Ovary (tissue), 9 donors: ENCODE results near the gene FOXP1. TPM values are rescaled to one million over a fixed set of nuclear protein-coding genes. Genes with fewer than 3 reads are reported as not detected.

Experiments
- DNase-seq, 5 donors: peaks; one replicate each; pipeline ENCODE4 v3.0.0-alpha.2; 2019 to 2020
- H3K27ac ChIP-seq, 2 donors: fragments of 200-600 bp; one replicate each; pipeline versions ENCODE4 v1.5.1 to v1.8.0; 2019 to 2022
- H3K27me3 ChIP-seq: fragments of 200-600 bp; one replicate; pipeline ENCODE4 v1.8.0; 2022
- H3K36me3 ChIP-seq: fragments of 200-600 bp; sonication (generic); one replicate; pipeline ENCODE4 v1.5.1; 2019
- H3K4me1 ChIP-seq: one replicate; pipeline ENCODE4 v1.8.1; 2013; ENCODE audit warnings: mild to moderate bottlenecking, moderate library complexity; ENCODE audit not compliant: insufficient read depth
- H3K4me3 ChIP-seq: fragments of 200-600 bp; sonication (generic); one replicate; pipeline ENCODE4 v1.5.1; 2017
- H3K9me3 ChIP-seq, 2 donors: fragments of 200-600 bp in 1 of 2; sonication (generic) in 1 of 2; one replicate each; pipeline versions ENCODE4 v1.5.1 to v1.8.1; 2013 to 2019; ENCODE audit warnings: mild to moderate bottlenecking in 1 of 2, moderate library complexity in 1 of 2
- EP300 ChIP-seq: sonication (generic); formaldehyde crosslinking; IDR thresholded peaks from one replicate; pipeline ENCODE4 v1.6.1; 2017; ENCODE audit warnings: antibody characterized with exemption
- POLR2A ChIP-seq: fragments of 450-650 bp; IDR thresholded peaks from one replicate; pipeline ENCODE4 v1.6.1; 2017; ENCODE audit warnings: antibody characterized with exemption, mild to moderate bottlenecking, moderate library complexity
- WGBS, 3 donors: extraction: QIAGEN DNeasy Blood & Tissue Kit in 1 of 3; methylation state at CpG; one replicate each; pipeline versions ENCODE4 v1.1.5 to v1.1.7; 2013 to 2017; 5-methylcytosine and 5-hydroxymethylcytosine counted together
- intact Hi-C, 4 donors: fragments of 100-400 bp; cut with DNase I; formaldehyde crosslinking; loops; one replicate each; pipeline versions ENCODE4 v1.11.0 to v1.15.1; 2022 to 2023
- polyA plus RNA-seq, 2 donors: library from polyadenylated mRNA; stranded (reverse); fragments of 200-250 nt in 1 of 2; fragments of 350-450 nt in 1 of 2; fragmentation: Illumina TruSeq in 1 of 2; extraction: RNeasy Lipid Tissue Mini Kit (QIAGEN cat#74804) in 1 of 2; gene quantifications; one replicate each; pipeline ENCODE4 v1.2.3, GENCODE V29; 2013 to 2014
- total RNA-seq, 7 donors: library from RNA; depleted of rRNA in 2 of 7; stranded (reverse); fragments of >200 nt in 2 of 7; fragmentation: NEBNext Ultra II Directional in 3 of 7; extraction: Animal tissue kit (Norgen Biotek cat#: 25700) in 3 of 7; gene quantifications; one replicate each; pipeline versions ENCODE4 v1.1.0 to v1.2.4, GENCODE V29; 2016 to 2023
- TF ChIP-seq, protein P1 (sequence below), 3 donors: fragments of 450-650 bp in 2 of 3; fragments of 200-600 bp in 1 of 3; IDR thresholded peaks; one replicate each; pipeline versions ENCODE4 v1.5.1 to v1.8.0; 2016 to 2022; ENCODE audit warnings: antibody characterized with exemption in 3 of 3, mild to moderate bottlenecking in 1 of 3
- donor health status: DM: no; HTN: no; CAD: no; lungs with moderate emphysema.
- donor health status: DM: no; HTN: no; CAD: no.
- donor health status: Bipolar disorder and iron deficiency.
- donor health status: DM: yes; HTN: yes; CAD: no.
- donor health status: DM: no; HTN: no; CAD: no.
- donor health status: DM: yes; HTN: yes; CAD: no.

The FOXP1 gene
- total and polyA plus RNA-seq, 9 donors = 31.7 to 126 (median 114) TPM

DNA sequence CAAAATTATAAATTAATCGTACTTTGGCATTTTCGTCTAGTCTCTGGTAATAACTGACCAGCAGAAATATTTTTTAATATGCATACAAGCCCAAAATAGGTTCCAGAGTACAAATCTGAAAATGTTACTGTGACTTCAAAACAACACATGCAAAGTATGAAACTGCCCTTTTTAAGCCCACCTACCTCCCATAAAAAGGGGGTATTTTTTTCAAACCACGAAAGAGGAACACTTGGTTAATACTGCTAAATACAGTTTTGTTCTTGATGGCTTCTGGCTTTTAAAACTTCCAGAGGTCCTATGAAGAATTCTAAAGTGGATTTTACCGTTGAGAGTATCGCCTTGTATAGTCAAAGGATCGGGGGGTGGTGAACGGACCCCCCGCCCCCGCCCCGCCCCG lies 610.7 kb downstream of the FOXP1 start:
- Histone ChIP-seq H3K4me1 (peaks cover 4% of the 10 kb centered on the region), H3K4me3 (no peak overlapping the region), H3K27me3 (no peaks in the 10 kb centered on the region), H3K36me3 (no peaks in the 10 kb centered on the region), H3K27ac (no peak overlapping the region), H3K9me3 (no peaks in the 10 kb centered on the region)
- 93% methylated on average over 11 of the region's 11 CpGs for WGBS, 3 donors
- intact Hi-C loops = no loop called here
- TF ChIP-seq, protein P1, sequence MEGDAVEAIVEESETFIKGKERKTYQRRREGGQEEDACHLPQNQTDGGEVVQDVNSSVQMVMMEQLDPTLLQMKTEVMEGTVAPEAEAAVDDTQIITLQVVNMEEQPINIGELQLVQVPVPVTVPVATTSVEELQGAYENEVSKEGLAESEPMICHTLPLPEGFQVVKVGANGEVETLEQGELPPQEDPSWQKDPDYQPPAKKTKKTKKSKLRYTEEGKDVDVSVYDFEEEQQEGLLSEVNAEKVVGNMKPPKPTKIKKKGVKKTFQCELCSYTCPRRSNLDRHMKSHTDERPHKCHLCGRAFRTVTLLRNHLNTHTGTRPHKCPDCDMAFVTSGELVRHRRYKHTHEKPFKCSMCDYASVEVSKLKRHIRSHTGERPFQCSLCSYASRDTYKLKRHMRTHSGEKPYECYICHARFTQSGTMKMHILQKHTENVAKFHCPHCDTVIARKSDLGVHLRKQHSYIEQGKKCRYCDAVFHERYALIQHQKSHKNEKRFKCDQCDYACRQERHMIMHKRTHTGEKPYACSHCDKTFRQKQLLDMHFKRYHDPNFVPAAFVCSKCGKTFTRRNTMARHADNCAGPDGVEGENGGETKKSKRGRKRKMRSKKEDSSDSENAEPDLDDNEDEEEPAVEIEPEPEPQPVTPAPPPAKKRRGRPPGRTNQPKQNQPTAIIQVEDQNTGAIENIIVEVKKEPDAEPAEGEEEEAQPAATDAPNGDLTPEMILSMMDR (IDR thresholded peaks at IDR 0.05) = no peak
- DNase-seq = no peak

DNA sequence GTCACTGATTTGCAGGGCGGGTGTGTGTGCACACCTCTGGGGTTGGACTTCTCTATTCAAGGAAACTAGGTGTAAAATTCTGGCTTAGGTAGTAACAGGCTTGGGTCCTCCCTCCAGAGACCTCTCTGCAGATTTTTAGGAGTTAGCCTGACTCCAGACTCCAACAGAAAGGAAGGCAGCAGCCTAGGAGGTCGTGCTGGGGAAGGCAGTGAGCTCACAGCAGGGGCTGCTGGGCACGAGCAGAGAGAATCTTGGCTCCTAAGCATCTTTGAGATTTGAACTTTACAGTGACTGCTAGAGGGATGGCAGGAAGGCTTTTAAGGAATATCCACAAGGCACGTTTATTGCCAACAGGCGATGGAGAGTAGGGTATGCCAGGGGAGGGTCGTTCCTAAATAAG lies 612.6 kb downstream of the FOXP1 start:
- DNase-seq = no peak
- Histone ChIP-seq H3K36me3 (no peaks in the 10 kb centered on the region), H3K4me3 (no peak overlapping the region), H3K27me3 (no peaks in the 10 kb centered on the region), H3K27ac (no peak overlapping the region), H3K9me3 (no peaks in the 10 kb centered on the region), H3K4me1 (peaks cover 7% of the 10 kb centered on the region)
- 71 to 80% (median 74%) methylated on average over 6 of the region's 6 CpGs for WGBS, 3 donors
- TF ChIP-seq POLR2A = no peak
- no peak for TF ChIP-seq EP300
- TF ChIP-seq, protein P1 (IDR thresholded peaks at IDR 0.05) = no peak
- intact Hi-C loops = no loop called here

DNA sequence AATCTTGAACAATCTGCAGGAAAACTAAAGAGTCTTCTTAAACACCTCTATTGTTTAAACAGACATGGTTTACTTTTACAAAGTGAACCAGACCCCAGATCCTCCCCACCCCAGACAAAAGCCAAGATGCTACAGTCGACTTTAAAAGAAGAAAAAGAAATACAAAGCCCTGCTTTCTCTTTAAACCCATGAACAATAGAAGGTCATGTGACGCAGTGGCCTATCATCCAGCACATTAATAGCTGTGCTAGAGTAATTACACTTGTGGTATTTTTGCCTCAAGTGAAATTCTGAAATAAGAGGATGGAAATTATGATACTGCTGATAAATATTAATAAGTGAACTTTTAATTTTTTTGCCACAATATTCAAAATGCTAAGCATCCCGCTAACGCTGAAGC lies 613.4 kb downstream of the FOXP1 start:
- Histone ChIP-seq H3K4me3 (no peak overlapping the region), H3K27ac (no peak overlapping the region), H3K27me3 (no peaks in the 10 kb centered on the region), H3K36me3 (no peaks in the 10 kb centered on the region), H3K9me3 (no peaks in the 10 kb centered on the region), H3K4me1 (peaks cover 7% of the 10 kb centered on the region)
- TF ChIP-seq, protein P1 (IDR thresholded peaks at IDR 0.05) = no peak
- TF ChIP-seq EP300 (no peak), POLR2A (no peak)
- no peak for DNase-seq
- WGBS, 3 donors = 87 to 88% (median 88%) methylated on average over 4 of the region's 4 CpGs
- intact Hi-C loops = no loop called here

DNA sequence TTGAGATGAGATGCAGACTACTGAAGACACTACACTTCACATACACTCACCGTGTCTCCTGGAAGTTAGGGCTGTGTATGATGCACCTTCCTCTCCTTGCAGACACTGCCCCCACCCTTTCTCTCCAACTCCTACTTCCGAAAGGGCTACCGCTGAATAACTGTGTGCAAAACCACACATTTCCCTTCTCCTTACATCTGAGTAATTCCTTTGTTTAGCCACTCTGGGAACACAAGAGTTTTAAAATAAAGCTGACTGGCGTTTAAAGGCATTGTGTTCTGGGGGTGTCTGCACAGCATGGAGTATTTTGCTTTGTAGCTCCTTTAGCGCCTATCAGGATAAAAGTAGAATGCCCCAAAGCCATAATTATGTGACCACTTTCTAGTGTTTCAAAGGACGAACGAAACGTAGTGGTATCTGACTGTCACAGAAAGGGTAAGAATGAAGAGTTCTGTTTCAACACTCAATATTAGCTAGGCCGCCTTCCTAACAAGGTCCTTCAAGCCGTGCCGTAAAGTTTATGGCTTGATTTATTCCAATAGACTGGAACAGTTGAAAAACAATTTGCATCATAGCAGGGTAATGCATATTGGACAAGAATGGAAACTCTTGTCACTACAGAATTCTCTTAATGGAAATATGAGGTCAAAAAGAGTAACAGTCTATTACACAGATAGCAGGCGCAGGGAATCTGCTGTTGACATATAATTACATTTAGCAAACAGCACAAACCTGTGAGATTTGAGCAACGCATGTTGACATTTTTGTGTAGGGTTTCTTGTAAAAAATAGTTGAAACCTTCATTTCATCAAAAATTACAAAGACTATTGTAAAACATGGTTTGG lies 619.9 kb downstream of the FOXP1 start:
- intact Hi-C loops = no loop called here
- H3K4me1 ChIP-seq = peaks cover 7% of the 10 kb centered on the region
- H3K27ac ChIP-seq = no peak overlapping the region

More for the DNA sequence above, 619.9 kb downstream of the FOXP1 start:
- DNase-seq = no peak
- TF ChIP-seq, protein P1 (IDR thresholded peaks at IDR 0.05) = no peak
- TF ChIP-seq POLR2A (no peak), EP300 (no peak)
- no peaks in the 10 kb centered on the region for H3K9me3 ChIP-seq
- no peak overlapping the region for H3K4me3 ChIP-seq
- no peaks in the 10 kb centered on the region for H3K36me3 ChIP-seq
- 91 to 93% (median 91%) methylated on average over 13 of the region's 13 CpGs for WGBS, 3 donors
- H3K27me3 ChIP-seq = no peaks in the 10 kb centered on the region
